CD4-positive, alpha-beta T cell treated with Interferon alpha-2 for 1 hour (primary cell): Measurements from ENCODE around the gene CXCL8.
A peak's percentile ranks its signal among the peaks of the same experiment; 100 is the strongest.
"Not testable (repeated sequence)": the region's sequence is repeated elsewhere in the genome, so short reads cannot be mapped to it uniquely, and the experiment has no call there.

Source experiments
- DNase-seq, 2 donors: peaks; one replicate each; pipeline ENCODE4 v3.0.0-alpha.2; 2020 to 2022

The CXCL8 gene

GRCh38 chr4:73744203-73744602 is 3.8 kb downstream of the CXCL8 start:
- no peak for DNase-seq

GRCh38 chr4:73750730-73751129 is 10.4 kb downstream of the CXCL8 start:
- no peak for DNase-seq

DNA sequence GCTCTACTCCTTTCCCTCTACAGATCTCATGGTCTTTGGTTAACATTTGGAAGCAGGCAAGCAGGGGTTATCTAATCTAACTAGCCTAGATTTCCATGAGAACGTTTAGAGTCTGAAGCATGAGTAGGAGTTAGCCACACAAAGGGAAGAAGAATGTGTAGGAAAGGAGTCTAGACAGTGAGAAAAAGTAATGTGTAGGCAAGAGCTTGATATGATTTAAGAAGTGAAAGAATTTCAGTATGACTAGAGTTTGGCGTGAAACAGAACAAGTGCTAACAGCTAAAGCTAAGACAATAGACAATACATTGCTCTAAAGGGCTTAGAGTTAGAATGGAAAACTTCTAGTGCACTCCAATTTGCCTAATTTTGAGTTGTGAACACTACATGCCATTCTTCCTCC is 10.8 kb downstream of the CXCL8 start:
- no peak for DNase-seq

- DNase-seq, result no peak
Measured at GRCh38 chr4:73751830-73752229, 11.5 kb downstream of the CXCL8 start.

DNA sequence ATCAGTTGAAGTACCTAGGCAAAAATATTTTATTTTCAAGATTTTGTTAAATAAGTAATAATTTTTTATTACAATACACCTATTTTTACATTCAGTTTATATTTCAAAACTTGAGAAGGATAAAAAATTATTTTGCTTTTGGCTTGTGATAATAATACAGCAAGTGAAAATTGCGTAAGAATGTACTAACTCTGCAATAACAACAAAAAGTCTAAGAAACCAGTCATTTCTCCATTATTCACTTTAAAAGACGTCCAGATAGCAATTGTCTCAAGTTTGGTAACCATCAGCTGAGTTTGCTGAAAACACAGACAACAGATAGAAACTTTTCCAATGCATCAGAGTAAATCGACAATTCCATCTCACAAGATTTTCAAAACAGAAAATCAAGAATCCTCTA is 12.1 kb downstream of the CXCL8 start:
- DNase-seq, result no peak

DNA sequence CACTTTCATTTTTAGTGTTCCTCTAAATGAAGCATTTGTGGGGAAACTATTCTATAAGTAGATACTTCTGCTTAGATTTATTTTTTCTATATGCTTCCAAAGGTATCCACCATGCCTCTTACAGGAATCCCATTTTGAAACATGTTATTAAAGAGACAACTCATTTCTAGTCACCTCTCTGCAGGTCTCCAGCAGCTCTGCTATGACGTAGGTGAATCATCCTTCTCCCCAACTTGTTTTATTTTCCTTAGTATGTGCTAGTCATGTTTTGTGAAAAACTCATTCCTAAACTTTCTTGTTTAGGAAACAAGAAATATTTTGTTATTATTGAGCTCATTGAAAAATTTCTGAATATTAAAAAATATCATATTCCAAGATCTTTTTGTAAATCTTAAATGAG is 12.8 kb downstream of the CXCL8 start:
- DNase-seq, result no peak

DNA sequence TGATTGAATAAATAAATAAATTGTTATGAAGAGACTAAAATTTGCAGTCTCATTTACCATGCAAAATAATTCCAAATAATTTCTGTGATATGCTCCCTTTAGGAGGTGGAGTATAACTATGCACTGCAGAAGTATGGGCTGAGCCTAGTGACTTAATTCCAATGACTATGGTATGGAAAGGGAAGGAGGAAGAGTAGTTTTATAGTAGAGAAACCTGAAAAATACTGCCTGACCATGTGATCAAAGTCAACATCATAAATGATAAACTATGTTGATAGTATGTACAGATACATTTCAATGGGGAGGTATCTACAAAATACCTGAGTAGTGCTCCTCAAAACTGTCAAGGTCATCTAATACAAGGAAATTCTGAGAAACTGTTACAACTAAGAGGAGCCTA is 14.6 kb downstream of the CXCL8 start:
- DNase-seq, result no peak

GRCh38 chr4:73759357-73759756 is 19.0 kb downstream of the CXCL8 start:
- DNase-seq, result no peak

DNA sequence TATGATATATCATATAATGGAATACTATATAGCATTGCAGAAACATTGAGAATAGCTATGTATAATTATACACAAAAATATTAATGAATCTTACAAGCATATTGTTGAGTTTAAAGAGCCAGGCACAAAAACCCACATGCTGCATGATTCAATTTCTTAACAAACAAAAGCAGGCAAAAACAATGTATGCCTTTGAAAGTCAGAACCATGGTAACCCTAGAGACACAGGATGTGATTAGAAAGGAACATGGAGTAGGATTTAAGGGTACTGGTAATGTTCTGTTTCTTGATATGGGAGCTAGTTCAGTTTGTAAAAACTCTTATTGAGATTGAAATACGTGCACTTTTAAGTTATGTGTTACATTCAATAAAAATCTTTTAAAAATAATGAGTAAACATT is 21.5 kb downstream of the CXCL8 start:
- DNase-seq, result no peak

- DNase-seq, result peak; percentile 3 to 7
Measured at GRCh38 chr4:73762409-73762808, 22.0 kb downstream of the CXCL8 start.

DNA sequence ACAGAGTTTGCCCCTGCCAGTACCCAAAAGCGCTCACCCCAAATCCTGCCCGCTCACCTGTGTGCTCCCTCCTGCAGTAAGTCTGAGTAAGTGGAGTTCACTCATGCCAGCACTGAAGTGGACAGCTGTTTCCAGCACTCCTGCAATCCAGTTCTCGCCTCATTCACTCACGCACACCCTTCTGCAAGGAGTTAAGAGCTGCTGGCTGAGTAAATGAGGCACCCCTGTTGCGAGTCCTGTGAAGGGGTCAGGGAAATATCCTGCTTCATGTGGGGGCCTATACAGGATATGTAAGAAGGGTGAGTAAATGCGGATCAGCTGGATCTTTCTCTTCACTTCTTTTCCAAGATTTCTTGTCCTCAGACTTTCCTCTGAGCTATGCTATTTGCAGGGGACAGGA is 23.5 kb downstream of the CXCL8 start:
- DNase-seq, result no peak

GRCh38 chr4:73764513-73764912 is 24.1 kb downstream of the CXCL8 start:
- DNase-seq, result no peak

- no peak for DNase-seq
Measured at GRCh38 chr4:73765296-73765695, 24.9 kb downstream of the CXCL8 start.

DNA sequence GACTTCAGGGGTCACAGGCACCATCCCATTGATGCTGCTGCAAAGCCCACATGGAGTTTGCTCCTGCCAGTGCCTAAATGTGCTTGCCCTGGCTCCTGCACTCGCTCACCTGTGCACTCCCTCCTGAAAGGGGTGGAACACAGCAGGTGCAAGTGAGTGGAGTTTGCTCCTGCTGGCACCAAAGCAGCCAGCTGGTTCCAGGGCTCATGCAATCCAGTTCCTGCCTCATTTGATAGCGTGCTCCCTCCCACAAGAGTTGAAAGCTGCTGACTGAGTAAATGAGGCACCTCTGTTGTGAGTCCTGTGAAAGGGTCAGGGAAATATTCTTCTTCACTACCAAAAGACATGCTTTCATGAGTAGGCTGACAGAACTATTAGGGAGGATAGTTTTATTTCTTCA is 30.5 kb downstream of the CXCL8 start:
- DNase-seq, result no peak

GRCh38 chr4:73772363-73772762 is 32.0 kb downstream of the CXCL8 start:
- DNase-seq, result no peak

DNA sequence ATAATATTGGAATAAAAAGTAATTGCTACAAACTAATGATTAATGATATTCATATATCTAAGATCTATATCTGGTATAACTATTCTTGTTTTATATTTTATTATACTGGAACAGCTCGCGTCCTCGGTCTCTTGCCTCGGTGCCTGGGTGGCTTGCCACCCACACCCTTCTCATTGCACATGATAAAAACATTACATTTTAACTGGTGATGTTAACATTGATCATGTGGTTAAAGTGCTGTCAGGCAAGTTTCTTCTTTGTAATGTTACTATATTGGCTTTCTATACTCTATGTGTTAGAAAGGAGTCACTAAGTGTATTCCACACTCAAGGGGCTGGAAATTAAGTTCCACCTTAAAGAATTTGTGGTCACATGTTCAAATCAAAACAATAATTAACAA is 34.0 kb downstream of the CXCL8 start:
- DNase-seq, result not testable (repeated sequence)

DNA sequence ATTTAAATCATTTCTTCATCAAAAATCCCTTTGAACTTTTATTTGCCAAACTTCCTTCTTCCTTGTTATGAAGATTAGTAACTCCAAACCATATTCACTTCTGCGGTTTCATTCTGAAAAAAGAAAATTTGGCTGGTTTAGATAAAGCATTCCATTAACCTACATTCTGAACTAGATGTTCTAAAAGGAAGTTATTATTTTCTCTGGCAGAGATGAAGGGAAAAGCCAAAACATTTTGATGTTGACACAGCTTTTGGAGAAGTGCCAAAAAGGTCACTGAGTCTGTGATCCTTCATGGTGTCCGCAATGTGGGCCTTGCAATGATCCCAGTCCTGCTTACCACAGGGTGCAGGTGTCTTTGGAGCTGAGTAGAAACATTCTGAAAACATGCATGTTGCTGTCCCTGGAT is 36.0 kb downstream of the CXCL8 start:
- DNase-seq, result no peak

GRCh38 chr4:73777612-73778011 is 37.2 kb downstream of the CXCL8 start:
- DNase-seq, result no peak

DNA sequence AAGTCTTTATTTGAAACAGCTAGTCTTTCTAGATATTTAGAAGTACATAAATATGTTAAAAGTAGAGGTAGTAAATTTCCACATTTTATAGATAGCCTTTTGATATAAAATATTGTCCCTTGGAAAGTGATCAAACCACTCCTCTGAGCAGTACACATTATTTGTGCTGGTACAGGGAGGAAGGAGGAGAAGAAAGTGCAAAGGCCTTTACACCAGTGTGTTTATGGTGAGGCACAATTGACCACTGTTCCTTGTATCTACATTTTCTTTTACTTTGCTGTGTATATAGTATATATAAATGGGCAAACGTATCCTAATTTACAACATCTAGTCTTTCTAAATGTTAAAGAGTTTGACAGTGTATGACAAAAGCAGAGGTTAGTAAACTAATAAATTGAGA is 39.9 kb downstream of the CXCL8 start:
- no peak for DNase-seq

DNA sequence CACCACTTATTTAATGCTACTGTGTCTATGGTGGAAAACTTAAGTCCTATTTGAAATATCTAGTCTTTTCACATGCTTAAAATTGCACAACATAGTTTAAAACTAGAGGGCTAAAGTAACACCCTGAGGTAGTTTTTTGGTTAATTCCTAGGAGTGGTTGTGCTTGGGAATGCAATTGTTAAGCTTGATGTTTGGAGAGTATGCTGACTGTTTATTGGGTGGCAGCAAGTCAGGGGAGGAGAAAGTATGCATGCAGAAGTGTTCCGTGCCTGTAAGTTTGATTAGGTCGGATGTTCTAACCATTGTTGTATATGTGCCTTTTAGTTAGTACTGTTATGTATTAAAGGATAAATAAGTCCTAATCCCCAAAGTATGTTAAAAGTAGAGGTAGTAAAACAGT is 40.5 kb downstream of the CXCL8 start:
- DNase-seq, result no peak

- no peak for DNase-seq
Measured at GRCh38 chr4:73788411-73788810, 48.0 kb downstream of the CXCL8 start.
